Hair follicle dermal papilla cell (primary cell): Measurements from ENCODE around the gene POLR2C. TPM values are rescaled to one million over a fixed set of nuclear protein-coding genes. Genes with fewer than 3 reads are reported as not detected.

Source experiments
- total RNA-seq: library from RNA; depleted of rRNA; stranded (reverse); fragments of >200 nt; gene quantifications from 2 replicates; pipeline ENCODE4 v1.2.3, GENCODE V29; 2012

POLR2C gene
- total RNA-seq = 117 and 125 TPM in 2 replicates

GRCh38 chr16:57462209-57462977 is at the start of gene POLR2C:
POLR2C (plus strand) TSS chr16:57462679; CDS start chr16:57462725, 46 bp downstream.

GRCh38 chr16:57447186-57447962 is 15.1 kb upstream of the POLR2C start, which contains the start of the genes CIAPIN1 and COQ9:
CIAPIN1 (minus strand) TSS chr16:57447385; CDS start chr16:57440928, 6,457 bp downstream.
COQ9 (plus strand) TSS chr16:57447479; CDS start chr16:57447506, 27 bp downstream.

GRCh38 chr16:57485916-57486857 is 23.7 kb downstream of the POLR2C start, which contains the start of gene DOK4:
DOK4 (minus strand) TSS chr16:57486493; CDS start chr16:57479507, 6,986 bp downstream.

Other genes with a start within 250 kb of the POLR2C start
- gene ARL2BP, start 217.4 kb upstream of the POLR2C start, total RNA-seq = 119 and 126 TPM in 2 replicates
- under 0.01 TPM in 2 replicates for gene PLLP, start 178.0 kb upstream of the POLR2C start, total RNA-seq
- gene CCL22, start 103.9 kb upstream of the POLR2C start, total RNA-seq = not detected in 2 replicates
- 0.32 TPM in 1 of 2 replicates, not detected in the other for gene CX3CL1, start 90.2 kb upstream of the POLR2C start, total RNA-seq
- gene CCL17, start 57.9 kb upstream of the POLR2C start, total RNA-seq = not detected in 2 replicates
- gene CIAPIN1, start 15.3 kb upstream of the POLR2C start, total RNA-seq = 27.7 and 35.0 TPM in 2 replicates
- 34.4 and 35.4 TPM in 2 replicates for gene COQ9, start 15.2 kb upstream of the POLR2C start, total RNA-seq
- 22.2 and 29.5 TPM in 2 replicates for gene DOK4, start 23.8 kb downstream of the POLR2C start, total RNA-seq
- 23.0 and 23.2 TPM in 2 replicates for gene CCDC102A, start 73.9 kb downstream of the POLR2C start, total RNA-seq
- 0.16 TPM in 1 of 2 replicates, not detected in the other for gene ADGRG5, start 80.0 kb downstream of the POLR2C start, total RNA-seq
- 1.8 and 5.3 TPM in 2 replicates for gene ADGRG1, start 166.0 kb downstream of the POLR2C start, total RNA-seq
- gene ADGRG3, start 205.6 kb downstream of the POLR2C start, total RNA-seq = not detected in 2 replicates
- gene DRC7, start 232.1 kb downstream of the POLR2C start, total RNA-seq = under 0.01 TPM in 1 of 2 replicates, not detected in the other